Osteocyte (in vitro differentiated cells): Measurements from ENCODE around the gene HIP1. TPM values are rescaled to one million over a fixed set of nuclear protein-coding genes. Genes with fewer than 3 reads are reported as not detected.
"Not testable (repeated sequence)": the region's sequence is repeated elsewhere in the genome, so short reads cannot be mapped to it uniquely, and the experiment has no call there.

Experiments used
- DNase-seq: peaks from one replicate; pipeline ENCODE4 v3.0.0; 2021; ENCODE audit warnings: mixed read lengths; ENCODE audit not compliant: unreplicated experiment; ENCODE audit errors: extremely low spot score
- H3K27ac Mint-ChIP-seq: one replicate; pipeline ENCODE4 v1.8.0; 2021; ENCODE audit warnings: mild to moderate bottlenecking, mixed read lengths; ENCODE audit not compliant: unreplicated experiment
- H3K27me3 Mint-ChIP-seq: one replicate; pipeline ENCODE4 v1.8.0; 2021; ENCODE audit warnings: mixed read lengths; ENCODE audit not compliant: unreplicated experiment
- H3K36me3 Mint-ChIP-seq: one replicate; pipeline ENCODE4 v1.8.0; 2021; ENCODE audit warnings: mixed read lengths; ENCODE audit not compliant: unreplicated experiment
- H3K4me1 Mint-ChIP-seq: one replicate; pipeline ENCODE4 v1.8.0; 2021; ENCODE audit warnings: mixed read lengths; ENCODE audit not compliant: unreplicated experiment
- H3K4me3 Mint-ChIP-seq: one replicate; pipeline ENCODE4 v1.8.0; 2021; ENCODE audit warnings: mild to moderate bottlenecking, moderate library complexity, mixed read lengths; ENCODE audit not compliant: unreplicated experiment
- H3K9me3 Mint-ChIP-seq: one replicate; pipeline ENCODE4 v1.8.0; 2021; ENCODE audit warnings: mixed read lengths; ENCODE audit not compliant: unreplicated experiment
- CTCF ChIP-seq: fragments of 200-600 bp; sonication (generic); IDR thresholded peaks from 2 replicates; pipeline ENCODE4 v1.5.0; 2021; ENCODE audit warnings: antibody characterized with exemption, mild to moderate bottlenecking, moderate library complexity
- total RNA-seq: library from RNA; stranded (reverse); gene quantifications from 2 replicates; pipeline ENCODE4 v1.2.1, GENCODE V29; 2021

HIP1 gene
- total RNA-seq, 1 donor from 2014 or later: 55.3 TPM

GRCh38 chr7:75534727-75535307 lies 203.9 kb downstream of the HIP1 start:
- H3K27me3 Mint-ChIP-seq: no peaks in the 10 kb centered on the region
- no peak for DNase-seq
- H3K27ac Mint-ChIP-seq: peak overlapping the region; percentile 57
- peaks cover 34% of the 10 kb centered on the region for H3K36me3 Mint-ChIP-seq
- no peak overlapping the region for H3K4me3 Mint-ChIP-seq
- TF ChIP-seq CTCF: no peak
- peaks cover 10% of the 10 kb centered on the region for H3K4me1 Mint-ChIP-seq
- no peaks in the 10 kb centered on the region for H3K9me3 Mint-ChIP-seq

GRCh38 chr7:75533926-75534325 lies 204.8 kb downstream of the HIP1 start:
- H3K36me3 Mint-ChIP-seq: peaks cover 27% of the 10 kb centered on the region
- H3K27me3 Mint-ChIP-seq: no peaks in the 10 kb centered on the region
- TF ChIP-seq CTCF: no peak
- H3K9me3 Mint-ChIP-seq: no peaks in the 10 kb centered on the region
- peak; percentile 59 for DNase-seq
- H3K27ac Mint-ChIP-seq: no peak overlapping the region
- H3K4me3 Mint-ChIP-seq: no peak overlapping the region
- H3K4me1 Mint-ChIP-seq: peaks cover 10% of the 10 kb centered on the region

- H3K36me3 Mint-ChIP-seq: peaks cover 17% of the 10 kb centered on the region
- no peak overlapping the region for H3K27ac Mint-ChIP-seq
- H3K4me3 Mint-ChIP-seq: no peak overlapping the region
- no peaks in the 10 kb centered on the region for H3K9me3 Mint-ChIP-seq
- peaks cover 14% of the 10 kb centered on the region for H3K4me1 Mint-ChIP-seq
- TF ChIP-seq CTCF: no peak
- no peaks in the 10 kb centered on the region for H3K27me3 Mint-ChIP-seq
- peak; percentile 25 for DNase-seq
Measured at GRCh38 chr7:75532639-75533038, 206.1 kb downstream of the HIP1 start.

- Mint-ChIP-seq H3K4me3 (no peak overlapping the region), H3K4me1 (peaks cover 22% of the 10 kb centered on the region), H3K27me3 (no peaks in the 10 kb centered on the region), H3K9me3 (no peaks in the 10 kb centered on the region), H3K36me3 (peaks cover 7% of the 10 kb centered on the region), H3K27ac (no peak overlapping the region)
- TF ChIP-seq CTCF: no peak
- DNase-seq: peak; percentile 36
Measured at GRCh38 chr7:75531359-75531821, 207.4 kb downstream of the HIP1 start.

GRCh38 chr7:75527224-75527722 lies 211.5 kb downstream of the HIP1 start:
- Mint-ChIP-seq H3K27ac (peak overlapping the region; percentile 79), H3K4me3 (peak overlapping the region; percentile 92), H3K36me3 (peaks cover 22% of the 10 kb centered on the region), H3K4me1 (peaks cover 19% of the 10 kb centered on the region)
- not testable (repeated sequence) for H3K27me3 Mint-ChIP-seq, H3K9me3 Mint-ChIP-seq
- DNase-seq: peak; percentile 70

GRCh38 chr7:75521727-75522126 lies 217.0 kb downstream of the HIP1 start:
- H3K27me3 Mint-ChIP-seq, H3K4me3 Mint-ChIP-seq, DNase-seq, H3K27ac Mint-ChIP-seq: not testable (repeated sequence)
- Mint-ChIP-seq H3K36me3 (peaks cover 45% of the 10 kb centered on the region), H3K9me3 (peaks cover 11% of the 10 kb centered on the region), H3K4me1 (peaks cover 11% of the 10 kb centered on the region)

GRCh38 chr7:75518842-75519241 lies 219.9 kb downstream of the HIP1 start:
- peaks cover 37% of the 10 kb centered on the region for H3K36me3 Mint-ChIP-seq
- not testable (repeated sequence) for H3K27ac Mint-ChIP-seq, H3K27me3 Mint-ChIP-seq, H3K4me1 Mint-ChIP-seq, H3K4me3 Mint-ChIP-seq, DNase-seq
- H3K9me3 Mint-ChIP-seq: peaks cover 11% of the 10 kb centered on the region

- not testable (repeated sequence) for H3K36me3 Mint-ChIP-seq, H3K27ac Mint-ChIP-seq, H3K27me3 Mint-ChIP-seq, H3K4me3 Mint-ChIP-seq, H3K9me3 Mint-ChIP-seq, H3K4me1 Mint-ChIP-seq, DNase-seq
Measured at GRCh38 chr7:75509033-75509432, 229.7 kb downstream of the HIP1 start.

GRCh38 chr7:75492020-75492419 lies 246.7 kb downstream of the HIP1 start, which contains the start of gene SPDYE5:
Gene SPDYE5, plus strand, starts transcription at chr7:75492320. Its CDS starts 1,728 bp downstream, at chr7:75494048.
- not testable (repeated sequence) for H3K9me3 Mint-ChIP-seq, DNase-seq, H3K36me3 Mint-ChIP-seq, H3K27me3 Mint-ChIP-seq, H3K27ac Mint-ChIP-seq, H3K4me3 Mint-ChIP-seq, H3K4me1 Mint-ChIP-seq
